K562 (cell line): Measurements from ENCODE around the gene ANXA10. TPM values are rescaled to one million over a fixed set of nuclear protein-coding genes. Genes with fewer than 3 reads are reported as not detected.

Source experiments
- ATAC-seq: fragments of 200-7000 bp; cut with Tn5 transposase; 3 replicates; pipeline ENCODE4 v1.9.1; 2020; ENCODE audit warnings: moderate library complexity
- BruUV-seq: library from RNA; stranded (reverse); fragments of 400-500 nt; replicated peaks from 2 replicates; lab custom pipeline; 2021; lab: Mats Ljungman, UMichigan
- CTCF ChIA-PET: fragments of 300-600 bp; formaldehyde crosslinking; extraction: SDS; loops from one replicate; lab custom pipeline; 2021; ENCODE audit warnings: low intra/inter-chr PET ratio; lab: Yijun Ruan, JAX
- POLR2A ChIA-PET: fragments of 300-600, 350-650 bp; sonication (Branson Sonifier 250); formaldehyde crosslinking; extraction: SDS; loops from one replicate; lab custom pipeline; 2021; ENCODE audit warnings: antibody characterized with exemption, inconsistent platforms; lab: Yijun Ruan, JAX
- DNase-seq, 4 experiments: peaks; one replicate each; pipeline versions ENCODE4 v3.0.0 to v3.0.0-alpha.2; 2011 to 2018; ENCODE audit warnings: low spot score in 3 of 4, mixed read lengths in 3 of 4; ENCODE audit errors: extremely low read depth in 1 of 4
- FAIRE-seq: peaks from 2 replicates; lab custom pipeline; 2011; peaks lifted over from hg19 to GRCh38; lab: Jason Lieb, UNC
- H2AFZ ChIP-seq: 2 replicates; pipeline ENCODE4 v1.6.0; 2011; ENCODE audit warnings: low read depth, low read length, control low read depth, inconsistent platforms
- H3K27ac ChIP-seq: fragments of 200-600 bp; 3 replicates; pipeline ENCODE4 v1.8.0; 2011; ENCODE audit warnings: low read depth, mild to moderate bottlenecking, control low read depth, inconsistent platforms, low read length, moderate library complexity, mixed read lengths; ENCODE audit errors: extremely low read depth
- H3K27me3 ChIP-seq, 2 experiments: fragments of 300-600 bp in 1 of 2; 2 replicates in 1 of 2; 3 replicates in 1 of 2; pipeline versions ENCODE4 v1.6.0 to v1.8.0; 2011; ENCODE audit warnings: inconsistent platforms in 2 of 2, low read length in 2 of 2, mild to moderate bottlenecking in 1 of 2, mixed read lengths in 1 of 2, moderate library complexity in 1 of 2; ENCODE audit not compliant: control insufficient read depth in 2 of 2, insufficient read depth in 2 of 2
- H3K36me3 ChIP-seq: fragments of 300-600 bp; 3 replicates; pipeline ENCODE4 v1.8.0; 2011; ENCODE audit warnings: mild to moderate bottlenecking, low read length, inconsistent platforms; ENCODE audit not compliant: control insufficient read depth, insufficient read depth
- H3K4me1 ChIP-seq, 2 experiments: fragments of 200-600 bp in 1 of 2; replicated peaks in 1 of 2; 2 replicates in 1 of 2; 3 replicates in 1 of 2; pipeline versions ENCODE4 v1.5.1 to v1.8.0; 2011; ENCODE audit warnings: inconsistent platforms in 2 of 2, low read length in 2 of 2, mild to moderate bottlenecking in 1 of 2, mixed read lengths in 1 of 2, moderate library complexity in 1 of 2; ENCODE audit not compliant: control insufficient read depth in 2 of 2, insufficient read depth in 2 of 2
- H3K4me2 ChIP-seq: 2 replicates; pipeline ENCODE4 v1.6.1; 2011; ENCODE audit warnings: low read length, control low read depth, inconsistent platforms, mixed read lengths; ENCODE audit not compliant: insufficient read depth
- H3K4me3 ChIP-seq: fragments of 200-600 bp; sonication (generic), shearing (Covaris generic); 2 replicates; pipeline ENCODE4 v1.5.1; 2016; ENCODE audit warnings: control low read depth, inconsistent platforms
- H3K79me2 ChIP-seq: fragments of 200-600 bp; 3 replicates; pipeline ENCODE4 v1.8.0; 2011; ENCODE audit warnings: low read length, inconsistent platforms; ENCODE audit not compliant: control insufficient read depth, insufficient read depth
- H3K9ac ChIP-seq, 2 experiments: 2 replicates each; pipeline versions ENCODE4 v1.6.0 to v1.6.1; 2011; ENCODE audit warnings: low read depth in 2 of 2, low read length in 2 of 2, control low read depth in 1 of 2, inconsistent platforms in 1 of 2, mild to moderate bottlenecking in 1 of 2, mixed read lengths in 1 of 2; ENCODE audit not compliant: insufficient read depth in 1 of 2
- H3K9me1 ChIP-seq: one replicate; pipeline ENCODE4 v1.6.0; 2011; ENCODE audit warnings: inconsistent platforms, mild to moderate bottlenecking, low read length, moderate library complexity; ENCODE audit not compliant: control insufficient read depth, insufficient read depth
- H3K9me3 ChIP-seq: replicated peaks from 2 replicates; pipeline ENCODE4 v1.5.1; 2011; ENCODE audit warnings: low read depth, low read length, inconsistent platforms; ENCODE audit not compliant: control insufficient read depth, insufficient read depth
- H4K20me1 ChIP-seq: replicated peaks from 2 replicates; pipeline ENCODE4 v1.6.1; 2011; ENCODE audit warnings: low read length, inconsistent platforms, mixed read lengths; ENCODE audit not compliant: control insufficient read depth, insufficient read depth
- FOS ChIP-seq: IDR thresholded peaks from 3 replicates; pipeline ENCODE4 v1.6.1; 2011; ENCODE audit not compliant: insufficient read length; ENCODE audit errors: extremely low read depth
- RBFOX2 ChIP-seq: fragments of 200-400 bp; formaldehyde crosslinking; IDR thresholded peaks from 2 replicates; pipeline ENCODE4 v1.6.1; 2017; ENCODE audit warnings: low read depth, mild to moderate bottlenecking, low read length, moderate library complexity
- REST ChIP-seq, 2 experiments: fragments of 450-650 bp; formaldehyde crosslinking in 1 of 2; IDR thresholded peaks; 2 replicates each; pipeline versions ENCODE4 v1.4.0 to v1.6.1; 2014 to 2020; ENCODE audit warnings: mild to moderate bottlenecking in 2 of 2, borderline replicate concordance in 1 of 2, low read depth in 1 of 2
- RREB1 ChIP-seq: fragments of 250-450 bp; sonication (Bioruptor Pico); IDR thresholded peaks from 2 replicates; pipeline ENCODE4 v1.4.0; 2020
- SOX6 ChIP-seq: fragments of 450-650 bp; IDR thresholded peaks from 2 replicates; pipeline ENCODE4 v1.6.1; 2014; ENCODE audit warnings: mild to moderate bottlenecking
- ZBTB7A ChIP-seq: IDR thresholded peaks from 2 replicates; pipeline ENCODE4 v1.6.1; 2011; ENCODE audit warnings: low read depth, mild to moderate bottlenecking, low read length, moderate library complexity, borderline replicate concordance; ENCODE audit not compliant: control insufficient read depth
- WGBS: fragments of 100-300 bp; shearing (Covaris generic); methylation state at CpG from one replicate; pipeline ENCODE4 v1.1.6; 2016; ENCODE audit warnings: low coverage, mixed read lengths; ENCODE audit not compliant: insufficient coverage; ENCODE audit errors: missing lambda C conversion rate; 5-methylcytosine and 5-hydroxymethylcytosine counted together
- in situ Hi-C: fragments of 300-500 bp; cut with MboI; formaldehyde crosslinking; loops from 4 replicates; pipeline ENCODE4 v1.15.0; 2018; ENCODE audit warnings: inconsistent platforms, mixed read lengths
- intact Hi-C: fragments of 100-400 bp; cut with micrococcal nuclease; formaldehyde crosslinking; loops from 2 replicates; pipeline ENCODE4 v1.14.2; 2022
- polyA plus RNA-seq, 8 experiments: library from polyadenylated mRNA; depleted of rRNA in 4 of 8; stranded (reverse) in 5 of 8; unstranded in 3 of 8; fragments of >200 nt; fragmentation: Nextera tagmentation in 2 of 8; fragmentation: Illumina TruSeq in 1 of 8; extraction: Ambion mirVana in 2 of 8; extraction: Trizol in 1 of 8; gene quantifications; 2 replicates each; pipeline versions ENCODE4 v1.2.1 to v1.2.3, GENCODE V29; 2011 to 2014; ENCODE audit warnings: inconsistent platforms in 1 of 8, missing spikeins in 1 of 8
- total RNA-seq, 7 experiments: library from RNA; depleted of rRNA in 6 of 7; stranded (reverse); fragments of >200 nt in 6 of 7; fragmentation: Illumina TruSeq in 2 of 7; extraction: Trizol in 2 of 7; gene quantifications; 2 replicates each; pipeline versions ENCODE4 v1.2.1 to v1.2.3, GENCODE V29; 2011 to 2021; ENCODE audit warnings: low replicate concordance in 1 of 7

ANXA10 gene
- total and polyA plus RNA-seq, 9 of the 15 experiments (the other 6 are each of a cell fraction or from before 2014, with no cell fraction given): not detected

GRCh38 chr4:168095776-168096406 is 3.6 kb downstream of the ANXA10 start (continued):
- TF ChIP-seq RREB1 (CRISPR knock-in tag): no peak

DNA sequence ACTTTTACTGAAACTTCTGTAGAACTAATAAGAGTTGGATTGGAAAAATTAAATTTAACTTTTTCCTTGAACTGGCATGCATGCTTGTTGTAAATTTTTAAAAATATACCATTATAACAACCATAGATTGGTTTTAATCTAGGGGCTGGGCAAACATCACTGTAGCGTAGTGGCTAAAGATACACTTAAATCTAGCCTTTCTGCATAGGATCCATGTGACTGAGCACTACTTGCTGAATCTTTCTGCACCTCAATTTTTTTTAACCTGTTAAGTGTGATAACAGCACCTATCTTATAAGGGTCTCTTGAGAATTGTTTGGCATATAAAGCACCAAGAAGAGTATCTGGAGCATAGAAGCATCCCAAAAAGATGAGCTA is 4.1 kb downstream of the ANXA10 start:
- H3K27me3 ChIP-seq: no peaks in the 10 kb centered on the region
- WGBS: 0% methylated on average over 1 of the region's 1 CpG
- DNase-seq (no peak), ATAC-seq (no peak), FAIRE-seq (no peak)
- H3K27ac ChIP-seq: no peak overlapping the region
- ChIA-PET CTCF (no interaction called here), POLR2A (no interaction called here)
- no peak overlapping the region for H3K4me3 ChIP-seq
- no peak overlapping the region for H3K9ac ChIP-seq
- no peaks in the 10 kb centered on the region for H3K9me3 ChIP-seq
- no peaks in the 10 kb centered on the region for H3K79me2 ChIP-seq
- no peaks in the 10 kb centered on the region for H3K36me3 ChIP-seq
- in situ Hi-C loops (no loop called here), intact Hi-C loops (no loop called here)
- H3K4me2 ChIP-seq: no peak overlapping the region
- no peaks in the 10 kb centered on the region for H3K9me1 ChIP-seq
- H2AFZ ChIP-seq: no peak overlapping the region
- BruUV-seq: no TSS peak
- no peaks in the 10 kb centered on the region for H4K20me1 ChIP-seq
- no peaks in the 10 kb centered on the region for H3K4me1 ChIP-seq
- no peak for TF ChIP-seq REST (IDR thresholded peaks at IDR 0.05; ENCODE audit: borderline replicate concordance)
- TF ChIP-seq REST (CRISPR knock-in tag; IDR thresholded peaks at IDR 0.05; ENCODE audit: low read depth): no peak
- TF ChIP-seq ZBTB7A: no peak
- TF ChIP-seq FOS: no peak
- TF ChIP-seq RBFOX2: no peak
- TF ChIP-seq SOX6: no peak
